Natural killer cell (primary cell): Measurements from ENCODE around the gene ANGPTL8. TPM values are rescaled to one million over a fixed set of nuclear protein-coding genes. Genes with fewer than 3 reads are reported as not detected.

ENCODE experiments used
- ATAC-seq, 3 donors: fragments of 150-1000 bp in 2 of 3; fragments of 200-7000 bp in 1 of 3; cut with Tn5 transposase; 1 replicate in 1 of 3; 2 replicates in 2 of 3; pipeline ENCODE4 v1.10.0; 2021; ENCODE audit warnings: mild to moderate bottlenecking in 2 of 3, moderate library complexity in 2 of 3
- DNase-seq, 2 donors: peaks; one replicate each; pipeline versions ENCODE4 v3.0.0 to v3.0.0-alpha.2; 2013 to 2021; ENCODE audit warnings: mixed read lengths in 1 of 2
- H3K27ac ChIP-seq: one replicate; pipeline ENCODE4 v1.5.1; 2013; ENCODE audit warnings: mild to moderate bottlenecking, low read length
- H3K27me3 ChIP-seq: one replicate; pipeline ENCODE4 v1.6.1; 2013; ENCODE audit warnings: low read length; ENCODE audit not compliant: control insufficient read depth, insufficient read depth
- H3K36me3 ChIP-seq: one replicate; pipeline ENCODE4 v1.6.1; 2013; ENCODE audit warnings: low read length; ENCODE audit not compliant: control insufficient read depth, insufficient read depth
- H3K4me1 ChIP-seq: one replicate; pipeline ENCODE4 v1.6.1; 2013; ENCODE audit warnings: low read length; ENCODE audit not compliant: control insufficient read depth, insufficient read depth
- H3K4me3 ChIP-seq: one replicate; pipeline ENCODE4 v1.5.1; 2013; ENCODE audit warnings: low read length
- H3K9me3 ChIP-seq: one replicate; pipeline ENCODE4 v1.6.1; 2013; ENCODE audit warnings: low read length; ENCODE audit not compliant: control insufficient read depth, insufficient read depth
- H3K27ac Mint-ChIP-seq, 2 donors: one replicate each; pipeline ENCODE4 v1.8.0; 2022; ENCODE audit warnings: mild to moderate bottlenecking in 2 of 2, mixed read lengths in 2 of 2, moderate library complexity in 1 of 2
- H3K27me3 Mint-ChIP-seq, 2 donors: one replicate each; pipeline ENCODE4 v1.8.0; 2022; ENCODE audit warnings: low read depth in 2 of 2, mixed read lengths in 2 of 2
- H3K36me3 Mint-ChIP-seq: one replicate; pipeline ENCODE4 v1.8.0; 2022; ENCODE audit warnings: mixed read lengths
- H3K4me1 Mint-ChIP-seq, 2 donors: one replicate each; pipeline ENCODE4 v1.8.0; 2022; ENCODE audit warnings: mixed read lengths in 2 of 2
- H3K4me3 Mint-ChIP-seq: one replicate; pipeline ENCODE4 v1.8.0; 2022; ENCODE audit warnings: mild to moderate bottlenecking, moderate library complexity, mixed read lengths
- H3K9me3 Mint-ChIP-seq, 2 donors: one replicate each; pipeline ENCODE4 v1.8.0; 2022; ENCODE audit warnings: mixed read lengths in 2 of 2
- WGBS: methylation state at CpG from one replicate; pipeline ENCODE4 v1.1.7; 2013; ENCODE audit warnings: missing lambda C conversion rate; ENCODE audit not compliant: insufficient coverage; 5-methylcytosine and 5-hydroxymethylcytosine counted together
- intact Hi-C: fragments of 100-400 bp; cut with micrococcal nuclease; formaldehyde crosslinking; loops from one replicate; pipeline ENCODE4 v1.14.2; 2022
- total RNA-seq, 4 donors: library from RNA; stranded (reverse); fragments of 120-200 nt in 1 of 4; gene quantifications; one replicate each; pipeline versions ENCODE4 v1.2.3 to v1.2.4, GENCODE V29; 2013 to 2022
- TF ChIP-seq, protein P1 (sequence below): fragments of 200-600 bp; IDR thresholded peaks from one replicate; pipeline ENCODE4 v1.8.0; 2022; ENCODE audit warnings: antibody characterized with exemption

ANGPTL8 gene
- total RNA-seq, 3 donors from 2014 or later (not counting 1 experiment from before 2014, with no cell fraction given) = not detected

- no peak for ATAC-seq
- Histone ChIP-seq H3K9me3 (peaks cover 18% of the 10 kb centered on the region), H3K4me1 (peaks cover under 1% of the 10 kb centered on the region), H3K27me3 (no peaks in the 10 kb centered on the region), H3K36me3 (no peaks in the 10 kb centered on the region), H3K27ac (no peak overlapping the region), H3K4me3 (no peak overlapping the region)
- DNase-seq = no peak
- Mint-ChIP-seq H3K27me3 (peaks cover 0 to 5% of the 10 kb centered on the region in 2 donors), H3K4me3 (no peak overlapping the region), H3K9me3 (no peaks in the 10 kb centered on the region), H3K36me3 (no peaks in the 10 kb centered on the region), H3K4me1 (no peaks in the 10 kb centered on the region), H3K27ac (no peak overlapping the region)
- intact Hi-C loops = no loop called here
- 88% methylated on average over 11 of the region's 11 CpGs for WGBS
- TF ChIP-seq, protein P1, sequence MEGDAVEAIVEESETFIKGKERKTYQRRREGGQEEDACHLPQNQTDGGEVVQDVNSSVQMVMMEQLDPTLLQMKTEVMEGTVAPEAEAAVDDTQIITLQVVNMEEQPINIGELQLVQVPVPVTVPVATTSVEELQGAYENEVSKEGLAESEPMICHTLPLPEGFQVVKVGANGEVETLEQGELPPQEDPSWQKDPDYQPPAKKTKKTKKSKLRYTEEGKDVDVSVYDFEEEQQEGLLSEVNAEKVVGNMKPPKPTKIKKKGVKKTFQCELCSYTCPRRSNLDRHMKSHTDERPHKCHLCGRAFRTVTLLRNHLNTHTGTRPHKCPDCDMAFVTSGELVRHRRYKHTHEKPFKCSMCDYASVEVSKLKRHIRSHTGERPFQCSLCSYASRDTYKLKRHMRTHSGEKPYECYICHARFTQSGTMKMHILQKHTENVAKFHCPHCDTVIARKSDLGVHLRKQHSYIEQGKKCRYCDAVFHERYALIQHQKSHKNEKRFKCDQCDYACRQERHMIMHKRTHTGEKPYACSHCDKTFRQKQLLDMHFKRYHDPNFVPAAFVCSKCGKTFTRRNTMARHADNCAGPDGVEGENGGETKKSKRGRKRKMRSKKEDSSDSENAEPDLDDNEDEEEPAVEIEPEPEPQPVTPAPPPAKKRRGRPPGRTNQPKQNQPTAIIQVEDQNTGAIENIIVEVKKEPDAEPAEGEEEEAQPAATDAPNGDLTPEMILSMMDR = no peak
Measured at GRCh38 chr19:11238041-11238440, 1.4 kb upstream of the ANGPTL8 start.

- Histone ChIP-seq H3K4me3 (no peak overlapping the region), H3K27me3 (no peaks in the 10 kb centered on the region), H3K4me1 (peaks cover 8% of the 10 kb centered on the region), H3K27ac (no peak overlapping the region), H3K36me3 (no peaks in the 10 kb centered on the region), H3K9me3 (peaks cover 18% of the 10 kb centered on the region)
- WGBS = 96% methylated on average over 5 of the region's 6 CpGs
- H3K9me3 Mint-ChIP-seq = no peaks in the 10 kb centered on the region
- H3K4me3 Mint-ChIP-seq = no peak overlapping the region
- peaks cover 0 to 9% of the 10 kb centered on the region in 2 donors for H3K27me3 Mint-ChIP-seq
- no peak overlapping the region for H3K27ac Mint-ChIP-seq
- no peak for DNase-seq
- ATAC-seq = no peak
- intact Hi-C loops = no loop called here
- TF ChIP-seq, protein P1 = no peak
- peaks cover 5 to 6% of the 10 kb centered on the region in 2 donors for H3K4me1 Mint-ChIP-seq
- H3K36me3 Mint-ChIP-seq = no peaks in the 10 kb centered on the region
Measured at GRCh38 chr19:11238781-11239376, 540 bp upstream of the ANGPTL8 start.

DNA sequence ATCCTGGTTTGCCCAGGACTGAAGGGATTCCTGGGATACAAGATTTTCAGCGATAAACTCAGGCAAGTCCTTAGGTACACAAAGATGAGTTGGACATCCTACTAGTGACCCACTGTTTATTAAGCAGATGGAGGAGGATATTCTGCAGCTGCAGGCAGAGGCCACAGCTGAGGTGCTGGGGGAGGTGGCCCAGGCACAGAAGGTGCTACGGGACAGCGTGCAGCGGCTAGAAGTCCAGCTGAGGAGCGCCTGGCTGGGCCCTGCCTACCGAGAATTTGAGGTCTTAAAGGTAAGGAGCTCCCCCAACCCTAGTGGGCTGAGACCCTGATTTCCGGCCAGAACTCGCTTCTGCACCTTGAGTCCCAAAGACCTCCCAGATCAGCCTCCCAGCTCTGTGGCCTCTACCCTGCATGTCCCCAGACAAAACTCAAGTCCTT, 607 bp downstream of the ANGPTL8 start:
- H3K27me3 ChIP-seq = no peaks in the 10 kb centered on the region
- peaks cover 0 to 10% of the 10 kb centered on the region in 2 donors for H3K27me3 Mint-ChIP-seq
- TF ChIP-seq, protein P1 = no peak
- intact Hi-C loops = no loop called here
- H3K4me1 Mint-ChIP-seq = peaks cover 6 to 7% of the 10 kb centered on the region in 2 donors
- H3K9me3 Mint-ChIP-seq = no peaks in the 10 kb centered on the region
- H3K4me3 Mint-ChIP-seq = no peak overlapping the region
- no peak overlapping the region for H3K4me3 ChIP-seq
- H3K9me3 ChIP-seq = peaks cover 18% of the 10 kb centered on the region
- H3K36me3 ChIP-seq = no peaks in the 10 kb centered on the region
- WGBS = 95% methylated on average over 8 of the region's 8 CpGs
- no peak overlapping the region for H3K27ac Mint-ChIP-seq
- no peak overlapping the region for H3K27ac ChIP-seq
- H3K36me3 Mint-ChIP-seq = no peaks in the 10 kb centered on the region
- DNase-seq = no peak
- ATAC-seq = no peak
- peaks cover 8% of the 10 kb centered on the region for H3K4me1 ChIP-seq

DNA sequence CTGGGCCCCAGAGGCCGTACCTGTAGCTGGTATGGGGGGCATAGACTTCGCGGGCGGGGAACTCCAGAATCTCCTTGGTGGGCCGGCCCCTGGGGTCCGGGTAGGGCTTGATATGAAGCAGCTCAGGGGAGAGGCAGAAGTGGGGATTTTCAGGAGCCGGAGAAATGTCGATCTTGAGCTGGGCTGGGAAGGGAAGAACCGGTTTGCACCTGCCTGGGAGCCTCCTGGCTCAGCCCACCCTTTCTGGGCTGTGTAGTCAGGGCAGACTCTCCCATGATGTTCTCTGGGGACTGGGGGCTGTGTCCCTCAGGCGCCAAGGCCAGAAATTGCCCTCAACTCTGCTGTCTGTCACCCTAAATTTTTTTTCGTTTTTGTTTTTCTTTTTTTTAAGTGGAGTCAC, 2.6 kb downstream of the ANGPTL8 start:
- 91% methylated on average over 11 of the region's 11 CpGs for WGBS
- Histone ChIP-seq H3K27ac (no peak overlapping the region), H3K4me3 (no peak overlapping the region), H3K27me3 (no peaks in the 10 kb centered on the region), H3K9me3 (peaks cover 18% of the 10 kb centered on the region), H3K4me1 (peaks cover 8% of the 10 kb centered on the region), H3K36me3 (no peaks in the 10 kb centered on the region)
- H3K27me3 Mint-ChIP-seq = peaks cover 7 to 15% of the 10 kb centered on the region in 2 donors
- H3K4me1 Mint-ChIP-seq = peaks cover 6 to 7% of the 10 kb centered on the region in 2 donors
- H3K9me3 Mint-ChIP-seq = no peaks in the 10 kb centered on the region
- H3K4me3 Mint-ChIP-seq = no peak overlapping the region
- ATAC-seq (no peak), DNase-seq (no peak)
- TF ChIP-seq, protein P1 = no peak
- H3K36me3 Mint-ChIP-seq = no peaks in the 10 kb centered on the region
- intact Hi-C loops = no loop called here
- H3K27ac Mint-ChIP-seq = no peak overlapping the region
